Vagina (tissue), 2 donors: ENCODE data around the gene ARHGDIG. TPM values are rescaled to one million over a fixed set of nuclear protein-coding genes. Genes with fewer than 3 reads are reported as not detected.

Experiments
- DNase-seq, 2 donors: peaks; one replicate each; pipeline ENCODE4 v3.0.0-alpha.2; 2017; ENCODE audit errors: extremely low spot score in 2 of 2
- H3K27ac ChIP-seq: fragments of 200-600 bp; sonication (generic); one replicate; pipeline ENCODE4 v1.5.1; 2019
- H3K27me3 ChIP-seq: fragments of 200-600 bp; sonication (generic); one replicate; pipeline ENCODE4 v1.5.1; 2019
- H3K36me3 ChIP-seq, 2 donors: fragments of 200-600 bp; sonication (generic); one replicate each; pipeline ENCODE4 v1.5.1; 2017 to 2019
- H3K4me1 ChIP-seq: fragments of 200-600 bp; sonication (generic); one replicate; pipeline ENCODE4 v1.5.1; 2019
- H3K4me3 ChIP-seq, 2 donors: fragments of 200-600 bp; sonication (generic); 1 replicate in 1 of 2; 2 replicates in 1 of 2; pipeline ENCODE4 v1.5.1; 2016 to 2019
- H3K9me3 ChIP-seq: fragments of 200-600 bp; sonication (generic); one replicate; pipeline ENCODE4 v1.5.1; 2019
- CTCF ChIP-seq, 3 experiments: fragments of 450-650 bp in 2 of 3; fragments of 200-600 bp in 1 of 3; sonication (generic) in 1 of 3; IDR thresholded peaks; one replicate each; pipeline ENCODE4 v1.5.1; 2017 to 2019; ENCODE audit warnings: antibody characterized with exemption in 3 of 3, mild to moderate bottlenecking in 2 of 3, moderate library complexity in 2 of 3
- POLR2A ChIP-seq, 2 donors: fragments of 450-650 bp; IDR thresholded peaks; one replicate each; pipeline ENCODE4 v1.6.1; 2017; ENCODE audit warnings: antibody characterized with exemption in 2 of 2, mild to moderate bottlenecking in 2 of 2, moderate library complexity in 2 of 2
- POLR2AphosphoS5 ChIP-seq, 2 donors: sonication (generic); formaldehyde crosslinking; IDR thresholded peaks; one replicate each; pipeline ENCODE4 v1.9.0; 2017; ENCODE audit warnings: antibody characterized with exemption in 2 of 2, mild to moderate bottlenecking in 2 of 2, low read depth in 1 of 2; ENCODE audit not compliant: insufficient read depth in 1 of 2
- intact Hi-C: fragments of 100-400 bp; cut with DNase I; formaldehyde crosslinking; loops from one replicate; pipeline ENCODE4 v1.15.1; 2023
- total RNA-seq: library from RNA; depleted of rRNA; stranded (reverse); fragments of >200 nt; gene quantifications from one replicate; pipeline ENCODE4 v1.2.3, GENCODE V29; 2016

The ARHGDIG gene
- total RNA-seq, 1 donor from 2014 or later: not detected

- Histone ChIP-seq H3K4me3 (no peak within 1 kb of the TSS), H3K27me3 (no peaks in the 10 kb centered on the region), H3K4me1 (peaks cover 18% of the 10 kb centered on the region), H3K27ac (no peak within 1 kb of the TSS), H3K36me3 (peaks cover 0 to 6% of the 10 kb centered on the region in 2 donors), H3K9me3 (no peaks in the 10 kb centered on the region)
- intact Hi-C loops: no loop called here
- no peak for DNase-seq
- no peak for TF ChIP-seq POLR2AphosphoS5 (IDR thresholded peaks at IDR 0.05; ENCODE audit: insufficient read depth in 1 of 2, low read depth in 1 of 2)
- no peak for TF ChIP-seq CTCF (IDR thresholded peaks at IDR 0.05)
- no peak for TF ChIP-seq POLR2A (IDR thresholded peaks at IDR 0.05)
These were observed 2.8 kb downstream of the ARHGDIG start, which contains the start of gene PDIA2 for GRCh38 chr16:283033-283805. PDIA2 (plus strand) TSS chr16:283164; CDS start chr16:283170, 6 bp downstream.

GRCh38 chr16:284204-285120 lies 4.1 kb downstream of the ARHGDIG start:
- peaks cover 0 to 18% of the 10 kb centered on the region in 2 donors for H3K36me3 ChIP-seq
- peaks cover 18% of the 10 kb centered on the region for H3K4me1 ChIP-seq
- no peaks in the 10 kb centered on the region for H3K27me3 ChIP-seq
- DNase-seq: no peak
- intact Hi-C loops: no loop called here
- no peak overlapping the region for H3K27ac ChIP-seq
- no peaks in the 10 kb centered on the region for H3K9me3 ChIP-seq
- no peak for TF ChIP-seq CTCF (IDR thresholded peaks at IDR 0.05)
- TF ChIP-seq POLR2AphosphoS5 (IDR thresholded peaks at IDR 0.05; ENCODE audit: insufficient read depth in 1 of 2, low read depth in 1 of 2): no peak
- no peak for TF ChIP-seq POLR2A (IDR thresholded peaks at IDR 0.05)
- no peak overlapping the region for H3K4me3 ChIP-seq

GRCh38 chr16:285146-286055 lies 5.0 kb downstream of the ARHGDIG start:
- TF ChIP-seq POLR2A (IDR thresholded peaks at IDR 0.05) (no peak), CTCF (IDR thresholded peaks at IDR 0.05) (no peak), POLR2AphosphoS5 (IDR thresholded peaks at IDR 0.05; ENCODE audit: insufficient read depth in 1 of 2, low read depth in 1 of 2) (no peak)
- no peak for DNase-seq
- intact Hi-C loops: no loop called here
- no peak overlapping the region for H3K27ac ChIP-seq
- H3K36me3 ChIP-seq: peaks cover 0 to 28% of the 10 kb centered on the region in 2 donors
- no peak overlapping the region for H3K4me3 ChIP-seq
- H3K4me1 ChIP-seq: peaks cover 11% of the 10 kb centered on the region
- no peaks in the 10 kb centered on the region for H3K27me3 ChIP-seq
- H3K9me3 ChIP-seq: no peaks in the 10 kb centered on the region

GRCh38 chr16:286491-287297 lies 6.3 kb downstream of the ARHGDIG start:
- Histone ChIP-seq H3K4me3 (no peak overlapping the region), H3K36me3 (peaks cover 0 to 41% of the 10 kb centered on the region in 2 donors), H3K27ac (no peak overlapping the region), H3K9me3 (no peaks in the 10 kb centered on the region), H3K4me1 (no peaks in the 10 kb centered on the region), H3K27me3 (no peaks in the 10 kb centered on the region)
- DNase-seq: no peak
- intact Hi-C loops: no loop called here
- TF ChIP-seq CTCF (IDR thresholded peaks at IDR 0.05) (no peak), POLR2A (IDR thresholded peaks at IDR 0.05) (no peak), POLR2AphosphoS5 (IDR thresholded peaks at IDR 0.05; ENCODE audit: insufficient read depth in 1 of 2, low read depth in 1 of 2) (no peak)
